Body of pancreas (tissue), 4 donors: ENCODE results near the gene AKAP13. TPM values are rescaled to one million over a fixed set of nuclear protein-coding genes. Genes with fewer than 3 reads are reported as not detected.

Experiments
- ATAC-seq: fragments of 150-250 bp; one replicate; pipeline ENCODE4 v1.9.1; 2016
- DNase-seq, 4 donors: peaks; one replicate each; pipeline ENCODE4 v3.0.0-alpha.2; 2019
- H3K27ac ChIP-seq, 4 donors: fragments of 200-600 bp; sonication (generic); 1 replicate in 3 of 4; 2 replicates in 1 of 4; pipeline versions ENCODE4 v1.5.1 to v1.6.1; 2016 to 2019; ENCODE audit warnings: mild to moderate bottlenecking in 1 of 4, mixed read lengths in 1 of 4, moderate library complexity in 1 of 4
- H3K27me3 ChIP-seq, 2 donors: fragments of 200-600 bp; sonication (generic); one replicate each; pipeline ENCODE4 v1.6.0; 2016; ENCODE audit warnings: mild to moderate bottlenecking in 1 of 2
- H3K36me3 ChIP-seq, 2 donors: fragments of 200-600 bp; sonication (generic); replicated peaks in 1 of 2; 2 replicates each; pipeline ENCODE4 v1.5.1; 2016; ENCODE audit warnings: low read depth in 2 of 2; ENCODE audit not compliant: insufficient read depth in 1 of 2
- H3K4me1 ChIP-seq: fragments of 200-600 bp; sonication (generic); one replicate; pipeline ENCODE4 v1.6.0; 2016
- H3K4me3 ChIP-seq, 2 donors: fragments of 200-600 bp; sonication (generic); 1 replicate in 1 of 2; 2 replicates in 1 of 2; pipeline ENCODE4 v1.5.1; 2016 to 2019
- H3K9me3 ChIP-seq, 3 donors: fragments of 200-600 bp; sonication (generic); 1 replicate in 2 of 3; 2 replicates in 1 of 3; pipeline ENCODE4 v1.5.1; 2016
- CTCF ChIP-seq, 7 experiments: fragments of 450-650 bp in 4 of 7; fragments of 200-600 bp in 3 of 7; sonication (generic) in 3 of 7; IDR thresholded peaks; one replicate each; pipeline ENCODE4 v1.5.1; 2016 to 2019; ENCODE audit warnings: antibody characterized with exemption in 7 of 7
- POLR2A ChIP-seq, 3 donors: fragments of 450-650 bp; IDR thresholded peaks; one replicate each; pipeline ENCODE4 v1.6.1; 2016; ENCODE audit warnings: antibody characterized with exemption in 3 of 3, mild to moderate bottlenecking in 2 of 3
- WGBS, 2 donors: methylation state at CpG; one replicate each; pipeline ENCODE4 v1.1.5; 2017; 5-methylcytosine and 5-hydroxymethylcytosine counted together
- intact Hi-C: fragments of 100-400 bp; cut with DNase I; formaldehyde crosslinking; loops from one replicate; pipeline ENCODE4 v1.15.1; 2023
- total RNA-seq, 2 donors: library from RNA; depleted of rRNA; stranded (reverse); fragments of >200 nt; gene quantifications; one replicate each; pipeline ENCODE4 v1.1.0, GENCODE V29; 2016

AKAP13 gene
- total RNA-seq, 2 donors from 2014 or later = 102 to 160 TPM

- TF ChIP-seq POLR2A (IDR thresholded peaks at IDR 0.05) = no peak
- TF ChIP-seq CTCF (IDR thresholded peaks at IDR 0.05) = no peak
- H3K27me3 ChIP-seq = no peaks in the 10 kb centered on the region
- WGBS, 2 donors = 25 to 29% methylated on average over 6 of the region's 6 CpGs
- H3K36me3 ChIP-seq = peaks cover 0 to 12% of the 10 kb centered on the region in 2 donors
- intact Hi-C loops = no loop called here
- H3K27ac ChIP-seq = peak overlapping the region in 3 of 4 donors; percentile 79 to 89 (median 88)
- no peaks in the 10 kb centered on the region for H3K9me3 ChIP-seq
- peak; percentile 46 for ATAC-seq
- H3K4me3 ChIP-seq = no peak overlapping the region
- H3K4me1 ChIP-seq = peaks cover 60% of the 10 kb centered on the region
- DNase-seq = peak in 1 of 4 donors; percentile 46
Observed at GRCh38 chr15:85708402-85708941, 328.1 kb downstream of the AKAP13 start.

GRCh38 chr15:85709250-85709649 is 328.8 kb downstream of the AKAP13 start:
- Histone ChIP-seq H3K9me3 (no peaks in the 10 kb centered on the region), H3K4me3 (no peak overlapping the region), H3K27me3 (no peaks in the 10 kb centered on the region), H3K27ac (peak overlapping the region in 2 of 4 donors; percentile 79 to 89), H3K4me1 (peaks cover 54% of the 10 kb centered on the region), H3K36me3 (peaks cover 0 to 17% of the 10 kb centered on the region in 2 donors)
- intact Hi-C loops = no loop called here
- ATAC-seq (no peak), DNase-seq (no peak)
- WGBS, 2 donors = 66 to 70% methylated on average over 2 of the region's 2 CpGs
- TF ChIP-seq POLR2A (IDR thresholded peaks at IDR 0.05) (no peak), CTCF (IDR thresholded peaks at IDR 0.05) (no peak)

DNA sequence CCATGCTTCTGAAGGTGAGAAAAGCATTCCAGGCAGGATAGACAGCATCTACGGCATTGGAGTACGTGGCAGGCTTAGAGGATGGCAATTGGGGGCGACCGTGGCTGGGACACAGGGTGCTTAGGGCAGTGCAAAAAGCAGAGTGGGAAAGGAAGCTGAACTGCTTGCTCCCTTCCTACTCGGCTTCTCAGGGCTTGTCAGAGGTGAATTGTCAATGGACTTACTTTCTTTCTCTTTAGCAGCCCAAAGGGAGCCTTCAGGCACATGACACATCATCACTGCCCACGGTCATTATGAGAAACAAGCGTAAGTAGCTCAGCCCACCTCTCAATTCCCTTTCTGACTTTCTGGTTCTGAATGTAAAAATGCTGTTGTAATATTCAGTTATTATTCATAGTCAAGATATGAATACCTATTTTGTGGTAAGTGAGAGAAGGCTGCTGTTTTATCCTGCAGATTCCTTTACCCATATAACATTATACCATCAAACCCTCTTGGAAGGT is 330.0 kb downstream of the AKAP13 start:
- Histone ChIP-seq H3K36me3 (peaks cover 0 to 21% of the 10 kb centered on the region in 2 donors), H3K27ac (peak overlapping the region in 1 of 4 donors; percentile 79), H3K27me3 (no peaks in the 10 kb centered on the region), H3K4me1 (peaks cover 46% of the 10 kb centered on the region), H3K9me3 (no peaks in the 10 kb centered on the region), H3K4me3 (no peak overlapping the region)
- intact Hi-C loops = no loop called here
- WGBS, 2 donors = 93 to 96% methylated on average over 7 of the region's 7 CpGs
- ATAC-seq (no peak), DNase-seq (no peak)
- no peak for TF ChIP-seq CTCF (IDR thresholded peaks at IDR 0.05)

DNA sequence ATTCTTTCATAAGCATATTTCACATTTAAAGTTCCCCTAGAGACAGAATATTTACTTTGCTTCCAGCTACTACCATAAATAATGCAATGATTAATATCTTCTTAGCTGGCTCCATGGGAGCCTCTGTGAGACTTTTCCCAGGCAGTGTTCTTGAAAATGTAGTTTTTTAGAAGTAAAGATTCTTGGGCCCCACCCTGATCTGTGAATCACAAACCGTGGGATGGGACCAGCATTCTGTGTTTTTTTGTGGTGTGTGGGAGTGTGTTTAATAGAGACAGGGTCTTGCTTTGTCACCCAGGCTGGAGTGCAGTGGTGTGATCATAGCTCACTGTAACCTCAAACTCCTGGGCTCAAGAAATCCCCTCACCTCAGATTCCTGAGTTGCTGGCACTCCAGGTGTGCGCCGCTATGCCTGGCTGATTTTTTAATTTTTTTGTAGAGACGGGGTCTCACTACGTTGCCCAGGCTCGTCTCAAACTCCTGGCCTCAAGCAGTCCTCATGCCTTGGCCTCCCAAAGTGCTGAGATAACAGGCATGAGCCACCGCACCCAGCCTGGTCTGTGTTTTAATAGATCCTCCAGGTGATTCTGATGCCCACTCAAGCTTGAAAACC is 331.3 kb downstream of the AKAP13 start:
- WGBS, 2 donors = 92 to 94% methylated on average over 7 of the region's 7 CpGs
- intact Hi-C loops = no loop called here
- peaks cover 0 to 26% of the 10 kb centered on the region in 2 donors for H3K36me3 ChIP-seq

More for the DNA sequence above, 331.3 kb downstream of the AKAP13 start:
- Histone ChIP-seq H3K4me3 (no peak overlapping the region), H3K9me3 (no peaks in the 10 kb centered on the region), H3K4me1 (peaks cover 41% of the 10 kb centered on the region), H3K27me3 (no peaks in the 10 kb centered on the region), H3K27ac (no peak overlapping the region)
- TF ChIP-seq POLR2A (IDR thresholded peaks at IDR 0.05) = no peak
- TF ChIP-seq CTCF (IDR thresholded peaks at IDR 0.05) = no peak
- DNase-seq = no peak
- ATAC-seq = no peak
